ENCODE results near the gene CASZ1. TPM values are rescaled to one million over a fixed set of nuclear protein-coding genes. Genes with fewer than 3 reads are reported as not detected.
A peak's percentile ranks its signal among the peaks of the same experiment; 100 is the strongest.

Gene CASZ1
- total RNA-seq, 1 experiment from 2014 or later = 11.7 TPM

DNA sequence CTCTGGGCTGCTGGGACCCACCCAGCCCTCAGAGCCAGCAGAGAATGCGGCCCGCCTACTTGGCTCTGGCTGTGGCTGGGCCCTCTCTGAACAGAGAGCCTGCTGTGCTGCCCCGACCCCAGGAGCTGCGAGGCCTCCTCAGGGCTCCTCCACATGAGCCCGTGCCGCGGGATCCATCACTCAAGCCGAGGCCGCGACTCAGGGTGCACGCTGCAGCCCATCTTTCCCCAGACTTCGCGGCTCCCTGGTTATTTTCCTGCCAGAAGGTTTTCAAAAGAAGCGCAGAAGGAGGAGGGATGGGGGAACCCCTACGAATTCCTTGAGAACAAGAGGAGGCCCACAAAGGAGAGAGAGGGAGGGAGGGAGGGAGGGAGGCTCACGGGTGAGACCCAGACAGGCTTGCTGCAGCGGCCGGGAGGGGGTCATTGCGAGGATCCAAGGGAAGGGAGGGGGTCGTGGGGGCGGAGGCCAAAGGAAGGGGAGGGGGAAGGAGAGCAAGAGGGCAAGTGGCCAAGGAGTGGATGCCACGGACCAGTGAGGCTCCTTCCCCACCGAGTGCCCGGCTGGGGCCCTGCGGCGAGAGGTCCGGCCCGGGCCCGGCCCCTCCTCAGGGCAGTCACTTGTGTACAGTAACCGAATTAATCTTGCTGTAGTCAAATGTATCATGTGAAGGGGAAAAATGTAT is 146.8 kb downstream of the CASZ1 start:
- peaks cover 2% of the 10 kb centered on the region; the same call in 1 of the 2 replicates for H3K4me1 Mint-ChIP-seq
- H3K4me3 Mint-ChIP-seq = peak overlapping the region; percentile 63
- peaks cover 28% of the 10 kb centered on the region for H3K27me3 Mint-ChIP-seq (ENCODE audit: low read depth)
- no peak overlapping the region for H3K27ac Mint-ChIP-seq
- ChIA-PET CTCF (interaction anchor here (0.5 to 1.6 kb wide), 7 partner anchors 10 to 218 kb away, joined by 3 to 5 read pairs (median 3); no protein-coding TSS in a partner anchor), POLR2A (no interaction called here)
- no peaks in the 10 kb centered on the region for H3K36me3 Mint-ChIP-seq
- DNase-seq (ENCODE audit: low spot score) (no peak), ATAC-seq (peak; percentile 17)
- no peaks in the 10 kb centered on the region for H3K9me3 Mint-ChIP-seq
- peak; percentile 64 for TF ChIP-seq ZNF423 (CRISPR knock-in tag; IDR thresholded peaks at IDR 0.05)
- TF ChIP-seq ZNF121 (CRISPR knock-in tag; IDR thresholded peaks at IDR 0.05) = 0 out of 2 replicates have a peak, but pooled peaks have one; percentile 19
- TF ChIP-seq, protein P1, sequence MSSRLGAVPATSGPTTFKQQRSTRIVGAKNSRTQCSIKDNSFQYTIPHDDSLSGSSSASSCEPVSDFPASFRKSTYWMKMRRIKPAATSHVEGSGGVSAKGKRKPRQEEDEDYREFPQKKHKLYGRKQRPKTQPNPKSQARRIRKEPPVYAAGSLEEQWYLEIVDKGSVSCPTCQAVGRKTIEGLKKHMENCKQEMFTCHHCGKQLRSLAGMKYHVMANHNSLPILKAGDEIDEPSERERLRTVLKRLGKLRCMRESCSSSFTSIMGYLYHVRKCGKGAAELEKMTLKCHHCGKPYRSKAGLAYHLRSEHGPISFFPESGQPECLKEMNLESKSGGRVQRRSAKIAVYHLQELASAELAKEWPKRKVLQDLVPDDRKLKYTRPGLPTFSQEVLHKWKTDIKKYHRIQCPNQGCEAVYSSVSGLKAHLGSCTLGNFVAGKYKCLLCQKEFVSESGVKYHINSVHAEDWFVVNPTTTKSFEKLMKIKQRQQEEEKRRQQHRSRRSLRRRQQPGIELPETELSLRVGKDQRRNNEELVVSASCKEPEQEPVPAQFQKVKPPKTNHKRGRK (CRISPR knock-in tag; IDR thresholded peaks at IDR 0.05; ENCODE audit: borderline replicate concordance) = no peak

DNA sequence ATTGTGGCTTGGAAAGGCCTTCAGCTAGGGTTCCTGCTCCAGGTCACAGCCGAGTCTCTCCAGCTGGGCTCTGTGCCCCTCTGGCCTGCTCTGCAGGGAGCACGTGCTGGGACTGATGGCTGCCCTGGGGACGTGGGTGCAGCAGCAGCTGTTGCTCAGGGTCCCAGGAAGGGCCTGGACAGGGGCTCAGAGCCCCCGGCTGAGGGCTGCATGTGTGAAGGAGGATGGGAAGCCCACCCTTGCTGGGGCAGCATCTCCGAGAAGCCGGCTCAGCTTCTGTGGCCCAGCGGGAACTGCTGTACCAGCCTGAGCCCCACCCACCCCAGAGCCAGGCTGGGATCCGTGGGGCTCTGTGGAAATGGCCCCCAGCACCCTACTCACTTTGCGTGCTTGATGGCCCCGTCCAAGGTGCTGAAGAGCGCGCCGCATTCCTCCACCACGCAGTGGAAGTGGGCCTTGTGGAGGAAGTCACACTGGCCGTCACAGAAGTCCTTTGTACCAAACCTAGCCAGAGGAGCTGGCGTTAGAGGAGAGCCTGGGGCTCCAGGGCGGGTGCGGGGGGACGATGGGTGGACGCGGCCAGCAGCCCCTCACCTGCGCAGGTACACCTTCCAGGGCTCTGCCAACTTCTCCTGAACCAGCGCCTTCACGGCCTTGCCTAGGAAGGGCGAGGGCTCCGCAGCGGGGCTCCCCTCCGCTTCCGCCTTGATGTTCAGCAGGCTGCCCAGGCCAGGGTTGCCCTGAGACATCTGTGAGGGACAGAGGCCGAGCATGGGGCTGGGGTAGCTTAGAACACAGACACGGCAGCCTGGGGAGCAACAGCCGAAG is 147.5 kb downstream of the CASZ1 start:
- peaks cover 2% of the 10 kb centered on the region; the same call in 1 of the 2 replicates for H3K4me1 Mint-ChIP-seq
- ATAC-seq = peak; percentile 8
- H3K4me3 Mint-ChIP-seq = peak overlapping the region; percentile 63
- no peaks in the 10 kb centered on the region for H3K36me3 Mint-ChIP-seq
- no peaks in the 10 kb centered on the region for H3K9me3 Mint-ChIP-seq
- ChIA-PET POLR2A (interaction anchor here (0.6 to 1.0 kb wide), 2 partner anchors 53 to 232 kb away, joined by 3 read pairs; no protein-coding TSS in a partner anchor), CTCF (interaction anchor here (0.5 to 1.6 kb wide), 7 partner anchors 9 to 218 kb away, joined by 3 to 5 read pairs (median 3); no protein-coding TSS in a partner anchor)
- no peak overlapping the region for H3K27ac Mint-ChIP-seq
- H3K27me3 Mint-ChIP-seq (ENCODE audit: low read depth) = peaks cover 28% of the 10 kb centered on the region
- DNase-seq (ENCODE audit: low spot score) = no peak
- 0 out of 2 replicates have a peak, but pooled peaks have one; percentile 43 for TF ChIP-seq ESRRA (CRISPR knock-in tag; IDR thresholded peaks at IDR 0.05; ENCODE audit: borderline replicate concordance)
- TF ChIP-seq CREM (CRISPR knock-in tag; IDR thresholded peaks at IDR 0.05) = no peak
- TF ChIP-seq ZNF232 (CRISPR knock-in tag; IDR thresholded peaks at IDR 0.05) = no peak
- TF ChIP-seq, protein P2, sequence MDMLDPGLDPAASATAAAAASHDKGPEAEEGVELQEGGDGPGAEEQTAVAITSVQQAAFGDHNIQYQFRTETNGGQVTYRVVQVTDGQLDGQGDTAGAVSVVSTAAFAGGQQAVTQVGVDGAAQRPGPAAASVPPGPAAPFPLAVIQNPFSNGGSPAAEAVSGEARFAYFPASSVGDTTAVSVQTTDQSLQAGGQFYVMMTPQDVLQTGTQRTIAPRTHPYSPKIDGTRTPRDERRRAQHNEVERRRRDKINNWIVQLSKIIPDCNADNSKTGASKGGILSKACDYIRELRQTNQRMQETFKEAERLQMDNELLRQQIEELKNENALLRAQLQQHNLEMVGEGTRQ (CRISPR knock-in tag; IDR thresholded peaks at IDR 0.05) = no peak
- TF ChIP-seq, protein P3, sequence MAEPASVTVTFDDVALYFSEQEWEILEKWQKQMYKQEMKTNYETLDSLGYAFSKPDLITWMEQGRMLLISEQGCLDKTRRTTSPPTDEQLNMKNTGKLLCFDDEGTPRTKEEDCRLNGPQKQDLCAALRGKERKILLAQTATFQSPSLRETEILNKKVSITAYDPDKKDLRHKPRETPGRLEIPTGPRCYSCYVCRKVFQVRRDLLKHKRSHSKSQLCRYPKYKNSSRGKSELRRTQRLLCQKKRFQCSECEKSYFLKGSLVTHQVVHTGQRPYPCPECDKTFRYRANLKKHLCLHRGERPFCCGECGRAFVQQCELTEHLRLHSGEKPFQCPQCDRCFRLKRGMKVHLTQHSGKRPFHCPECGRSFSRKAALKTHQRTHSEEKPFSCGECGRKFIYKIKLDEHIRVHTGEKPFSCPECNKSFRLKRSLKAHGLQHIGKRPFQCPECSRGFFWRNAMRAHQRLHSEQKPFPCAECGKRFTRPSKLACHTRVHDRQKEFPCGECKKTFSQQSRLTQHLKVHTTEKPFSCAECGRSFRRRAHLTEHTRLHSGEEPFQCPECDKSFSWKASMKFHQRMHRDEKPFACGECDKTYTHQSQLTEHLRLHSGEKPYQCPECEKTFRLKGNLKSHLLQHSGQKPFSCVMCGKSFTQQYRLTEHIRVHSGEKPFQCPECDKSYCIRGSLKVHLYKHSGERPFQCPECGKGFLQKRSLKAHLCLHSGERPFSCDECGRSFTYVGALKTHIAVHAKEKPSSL (CRISPR knock-in tag; conservative IDR thresholded peaks at IDR 0.05) = no peak
- TF ChIP-seq, protein P4, sequence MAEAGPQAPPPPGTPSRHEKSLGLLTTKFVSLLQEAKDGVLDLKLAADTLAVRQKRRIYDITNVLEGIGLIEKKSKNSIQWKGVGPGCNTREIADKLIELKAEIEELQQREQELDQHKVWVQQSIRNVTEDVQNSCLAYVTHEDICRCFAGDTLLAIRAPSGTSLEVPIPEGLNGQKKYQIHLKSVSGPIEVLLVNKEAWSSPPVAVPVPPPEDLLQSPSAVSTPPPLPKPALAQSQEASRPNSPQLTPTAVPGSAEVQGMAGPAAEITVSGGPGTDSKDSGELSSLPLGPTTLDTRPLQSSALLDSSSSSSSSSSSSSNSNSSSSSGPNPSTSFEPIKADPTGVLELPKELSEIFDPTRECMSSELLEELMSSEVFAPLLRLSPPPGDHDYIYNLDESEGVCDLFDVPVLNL (CRISPR knock-in tag; IDR thresholded peaks at IDR 0.05; ENCODE audit: borderline replicate concordance, low read depth) = no peak
- TF ChIP-seq, protein P5, sequence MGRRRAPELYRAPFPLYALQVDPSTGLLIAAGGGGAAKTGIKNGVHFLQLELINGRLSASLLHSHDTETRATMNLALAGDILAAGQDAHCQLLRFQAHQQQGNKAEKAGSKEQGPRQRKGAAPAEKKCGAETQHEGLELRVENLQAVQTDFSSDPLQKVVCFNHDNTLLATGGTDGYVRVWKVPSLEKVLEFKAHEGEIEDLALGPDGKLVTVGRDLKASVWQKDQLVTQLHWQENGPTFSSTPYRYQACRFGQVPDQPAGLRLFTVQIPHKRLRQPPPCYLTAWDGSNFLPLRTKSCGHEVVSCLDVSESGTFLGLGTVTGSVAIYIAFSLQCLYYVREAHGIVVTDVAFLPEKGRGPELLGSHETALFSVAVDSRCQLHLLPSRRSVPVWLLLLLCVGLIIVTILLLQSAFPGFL (CRISPR knock-in tag; IDR thresholded peaks at IDR 0.05; ENCODE audit: borderline replicate concordance) = no peak
- TF ChIP-seq FOXK1 (CRISPR knock-in tag; IDR thresholded peaks at IDR 0.05) = no peak
- no peak for TF ChIP-seq ZNF423 (CRISPR knock-in tag; IDR thresholded peaks at IDR 0.05)
- TF ChIP-seq NFE2L1 (CRISPR knock-in tag; IDR thresholded peaks at IDR 0.05) = no peak
- TF ChIP-seq, protein P6, sequence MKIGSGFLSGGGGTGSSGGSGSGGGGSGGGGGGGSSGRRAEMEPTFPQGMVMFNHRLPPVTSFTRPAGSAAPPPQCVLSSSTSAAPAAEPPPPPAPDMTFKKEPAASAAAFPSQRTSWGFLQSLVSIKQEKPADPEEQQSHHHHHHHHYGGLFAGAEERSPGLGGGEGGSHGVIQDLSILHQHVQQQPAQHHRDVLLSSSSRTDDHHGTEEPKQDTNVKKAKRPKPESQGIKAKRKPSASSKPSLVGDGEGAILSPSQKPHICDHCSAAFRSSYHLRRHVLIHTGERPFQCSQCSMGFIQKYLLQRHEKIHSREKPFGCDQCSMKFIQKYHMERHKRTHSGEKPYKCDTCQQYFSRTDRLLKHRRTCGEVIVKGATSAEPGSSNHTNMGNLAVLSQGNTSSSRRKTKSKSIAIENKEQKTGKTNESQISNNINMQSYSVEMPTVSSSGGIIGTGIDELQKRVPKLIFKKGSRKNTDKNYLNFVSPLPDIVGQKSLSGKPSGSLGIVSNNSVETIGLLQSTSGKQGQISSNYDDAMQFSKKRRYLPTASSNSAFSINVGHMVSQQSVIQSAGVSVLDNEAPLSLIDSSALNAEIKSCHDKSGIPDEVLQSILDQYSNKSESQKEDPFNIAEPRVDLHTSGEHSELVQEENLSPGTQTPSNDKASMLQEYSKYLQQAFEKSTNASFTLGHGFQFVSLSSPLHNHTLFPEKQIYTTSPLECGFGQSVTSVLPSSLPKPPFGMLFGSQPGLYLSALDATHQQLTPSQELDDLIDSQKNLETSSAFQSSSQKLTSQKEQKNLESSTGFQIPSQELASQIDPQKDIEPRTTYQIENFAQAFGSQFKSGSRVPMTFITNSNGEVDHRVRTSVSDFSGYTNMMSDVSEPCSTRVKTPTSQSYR (CRISPR knock-in tag; IDR thresholded peaks at IDR 0.05) = peak; percentile 37; the same call in 1 of the 2 replicates
- TF ChIP-seq, protein P7, sequence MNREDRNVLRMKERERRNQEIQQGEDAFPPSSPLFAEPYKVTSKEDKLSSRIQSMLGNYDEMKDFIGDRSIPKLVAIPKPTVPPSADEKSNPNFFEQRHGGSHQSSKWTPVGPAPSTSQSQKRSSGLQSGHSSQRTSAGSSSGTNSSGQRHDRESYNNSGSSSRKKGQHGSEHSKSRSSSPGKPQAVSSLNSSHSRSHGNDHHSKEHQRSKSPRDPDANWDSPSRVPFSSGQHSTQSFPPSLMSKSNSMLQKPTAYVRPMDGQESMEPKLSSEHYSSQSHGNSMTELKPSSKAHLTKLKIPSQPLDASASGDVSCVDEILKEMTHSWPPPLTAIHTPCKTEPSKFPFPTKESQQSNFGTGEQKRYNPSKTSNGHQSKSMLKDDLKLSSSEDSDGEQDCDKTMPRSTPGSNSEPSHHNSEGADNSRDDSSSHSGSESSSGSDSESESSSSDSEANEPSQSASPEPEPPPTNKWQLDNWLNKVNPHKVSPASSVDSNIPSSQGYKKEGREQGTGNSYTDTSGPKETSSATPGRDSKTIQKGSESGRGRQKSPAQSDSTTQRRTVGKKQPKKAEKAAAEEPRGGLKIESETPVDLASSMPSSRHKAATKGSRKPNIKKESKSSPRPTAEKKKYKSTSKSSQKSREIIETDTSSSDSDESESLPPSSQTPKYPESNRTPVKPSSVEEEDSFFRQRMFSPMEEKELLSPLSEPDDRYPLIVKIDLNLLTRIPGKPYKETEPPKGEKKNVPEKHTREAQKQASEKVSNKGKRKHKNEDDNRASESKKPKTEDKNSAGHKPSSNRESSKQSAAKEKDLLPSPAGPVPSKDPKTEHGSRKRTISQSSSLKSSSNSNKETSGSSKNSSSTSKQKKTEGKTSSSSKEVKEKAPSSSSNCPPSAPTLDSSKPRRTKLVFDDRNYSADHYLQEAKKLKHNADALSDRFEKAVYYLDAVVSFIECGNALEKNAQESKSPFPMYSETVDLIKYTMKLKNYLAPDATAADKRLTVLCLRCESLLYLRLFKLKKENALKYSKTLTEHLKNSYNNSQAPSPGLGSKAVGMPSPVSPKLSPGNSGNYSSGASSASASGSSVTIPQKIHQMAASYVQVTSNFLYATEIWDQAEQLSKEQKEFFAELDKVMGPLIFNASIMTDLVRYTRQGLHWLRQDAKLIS (CRISPR knock-in tag; IDR thresholded peaks at IDR 0.05; ENCODE audit: borderline replicate concordance) = no peak
- TF ChIP-seq, protein P8, sequence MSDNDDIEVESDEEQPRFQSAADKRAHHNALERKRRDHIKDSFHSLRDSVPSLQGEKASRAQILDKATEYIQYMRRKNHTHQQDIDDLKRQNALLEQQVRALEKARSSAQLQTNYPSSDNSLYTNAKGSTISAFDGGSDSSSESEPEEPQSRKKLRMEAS (CRISPR knock-in tag; IDR thresholded peaks at IDR 0.05) = no peak
- TF ChIP-seq FOXP1 (CRISPR knock-in tag; IDR thresholded peaks at IDR 0.05; ENCODE audit: borderline replicate concordance) = 0 out of 2 replicates have a peak, but pooled peaks have one; percentile 20

Measured in WTC11 (cell line).